GM23338 (cell line): ENCODE results near the gene SNRNP27. TPM values are rescaled to one million over a fixed set of nuclear protein-coding genes. Genes with fewer than 3 reads are reported as not detected.
A peak's percentile ranks its signal among the peaks of the same experiment; 100 is the strongest.

ENCODE experiments used
- ATAC-seq: fragments of 200-7000 bp; cut with Tn5 transposase; 3 replicates; pipeline ENCODE4 v1.9.1; 2020
- DNase-seq: peaks from one replicate; pipeline ENCODE4 v3.0.0-alpha.2; 2015; ENCODE audit warnings: low spot score
- H2AFZ ChIP-seq: fragments of 200-600 bp; sonication (generic); 2 replicates; pipeline ENCODE4 v1.8.0; 2016; ENCODE audit warnings: antibody characterized with exemption, mild to moderate bottlenecking, moderate library complexity
- H3F3A ChIP-seq: fragments of 200-600 bp; sonication (generic); replicated peaks from 2 replicates; pipeline ENCODE4 v1.8.0; 2017; ENCODE audit warnings: antibody characterized with exemption, mixed run types, low read depth
- H3K27ac ChIP-seq: fragments of 200-600 bp; sonication (generic); 2 replicates; pipeline ENCODE4 v1.6.1; 2016; ENCODE audit warnings: low read depth
- H3K27me3 ChIP-seq: fragments of 200-600 bp; sonication (generic); 2 replicates; pipeline ENCODE4 v1.8.0; 2016; ENCODE audit warnings: mild to moderate bottlenecking, mixed run types, moderate library complexity; ENCODE audit not compliant: insufficient read depth
- H3K36me3 ChIP-seq: fragments of 200-600 bp; sonication (generic); 2 replicates; pipeline ENCODE4 v1.8.0; 2016; ENCODE audit warnings: mild to moderate bottlenecking; ENCODE audit not compliant: insufficient read depth
- H3K4me1 ChIP-seq: fragments of 200-600 bp; sonication (generic); 2 replicates; pipeline ENCODE4 v1.8.0; 2016; ENCODE audit warnings: mild to moderate bottlenecking, moderate library complexity; ENCODE audit not compliant: insufficient read depth
- H3K4me2 ChIP-seq: fragments of 200-600 bp; sonication (generic); 2 replicates; pipeline ENCODE4 v1.7.1; 2017; ENCODE audit warnings: mixed run types
- H3K4me3 ChIP-seq: fragments of 200-600 bp; sonication (generic); 2 replicates; pipeline ENCODE4 v1.6.1; 2016; ENCODE audit warnings: mixed run types
- H3K79me2 ChIP-seq: fragments of 200-600 bp; sonication (generic); replicated peaks from 2 replicates; pipeline ENCODE4 v1.8.0; 2017; ENCODE audit warnings: mild to moderate bottlenecking; ENCODE audit not compliant: insufficient read depth
- H3K9me2 ChIP-seq: fragments of 200-600 bp; sonication (generic); 2 replicates; pipeline ENCODE4 v1.8.0; 2017; ENCODE audit not compliant: insufficient read depth
- H4K20me1 ChIP-seq: fragments of 200-600 bp; sonication (generic); replicated peaks from 2 replicates; pipeline ENCODE4 v1.8.0; 2017; ENCODE audit warnings: mild to moderate bottlenecking; ENCODE audit not compliant: insufficient read depth
- H3K27ac Mint-ChIP-seq: 2 replicates; pipeline ENCODE4 v1.8.0; 2020; ENCODE audit warnings: inconsistent platforms, mild to moderate bottlenecking, moderate library complexity, mixed read lengths
- H3K27me3 Mint-ChIP-seq: 3 replicates; pipeline ENCODE4 v1.8.0; 2022; ENCODE audit warnings: low read depth, mild to moderate bottlenecking, moderate library complexity, mixed read lengths, inconsistent platforms; ENCODE audit not compliant: insufficient read depth, poor library complexity
- H3K36me3 Mint-ChIP-seq: 3 replicates; pipeline ENCODE4 v1.8.0; 2021; ENCODE audit warnings: low read depth, mild to moderate bottlenecking, inconsistent platforms, moderate library complexity, mixed read lengths
- H3K4me1 Mint-ChIP-seq: 3 replicates; pipeline ENCODE4 v1.8.0; 2020; ENCODE audit warnings: mild to moderate bottlenecking, inconsistent platforms, mixed read lengths
- H3K4me3 Mint-ChIP-seq: 3 replicates; pipeline ENCODE4 v1.8.0; 2021; ENCODE audit warnings: moderate library complexity, mild to moderate bottlenecking, inconsistent platforms, mixed read lengths
- H3K9me3 Mint-ChIP-seq: 3 replicates; pipeline ENCODE4 v1.8.0; 2020; ENCODE audit warnings: moderate library complexity, mild to moderate bottlenecking, inconsistent platforms, mixed read lengths
- CREB1 ChIP-seq: fragments of 250-450 bp; sonication (Bioruptor Pico); IDR thresholded peaks from 2 replicates; pipeline ENCODE4 v1.5.0; 2020; ENCODE audit warnings: low read depth, mild to moderate bottlenecking, moderate library complexity
- EZH2 ChIP-seq: fragments of 200-600 bp; sonication (generic); IDR thresholded peaks from one replicate; pipeline ENCODE4 v1.8.0; 2017; ENCODE audit warnings: antibody characterized with exemption, mild to moderate bottlenecking, low read depth; ENCODE audit not compliant: unreplicated experiment
- EZH2phosphoT487 ChIP-seq: fragments of 200-600 bp; sonication (generic); IDR thresholded peaks from one replicate; pipeline ENCODE4 v1.8.1; 2018; ENCODE audit warnings: antibody characterized with exemption; ENCODE audit not compliant: unreplicated experiment
- JUNB ChIP-seq: IDR thresholded peaks from one replicate; pipeline ENCODE4 v1.6.1; 2016; ENCODE audit warnings: antibody characterized with exemption; ENCODE audit not compliant: unreplicated experiment
- NANOG ChIP-seq: IDR thresholded peaks from 2 replicates; pipeline ENCODE4 v1.6.1; 2016; ENCODE audit warnings: antibody characterized with exemption, borderline replicate concordance
- POLR2AphosphoS5 ChIP-seq: IDR thresholded peaks from 2 replicates; pipeline ENCODE4 v1.6.1; 2016; ENCODE audit warnings: antibody characterized with exemption, low read depth
- STAT1 ChIP-seq: IDR thresholded peaks from one replicate; pipeline ENCODE4 v1.6.1; 2016; ENCODE audit warnings: antibody characterized with exemption; ENCODE audit not compliant: unreplicated experiment
- ZNF114 ChIP-seq: fragments of 250-450 bp; sonication (Bioruptor Pico); IDR thresholded peaks from 2 replicates; pipeline ENCODE4 v1.5.0; 2020; ENCODE audit warnings: mild to moderate bottlenecking, moderate library complexity
- ZNF331 ChIP-seq: fragments of 250-450 bp; sonication (Bioruptor Pico); IDR thresholded peaks from 2 replicates; pipeline ENCODE4 v1.5.0; 2020; ENCODE audit warnings: low read depth, mild to moderate bottlenecking, moderate library complexity
- polyA plus RNA-seq: library from polyadenylated mRNA; unstranded; fragments of >200 nt; fragmentation: Nextera tagmentation; extraction: Ambion mirVana; gene quantifications from 2 replicates; pipeline ENCODE4 v1.2.1, GENCODE V29; 2016
- total RNA-seq: library from RNA; depleted of rRNA; stranded (reverse); fragments of >200 nt; shearing (Covaris generic); gene quantifications from 2 replicates; pipeline ENCODE4 v1.2.3, GENCODE V29; 2014
- TF ChIP-seq, protein P1 (sequence below), 2 experiments: fragments of 200-600 bp in 1 of 2; sonication (generic) in 1 of 2; conservative IDR thresholded peaks; 2 replicates each; pipeline versions ENCODE4 v1.5.1 to v1.6.1; 2016 to 2017; ENCODE audit warnings: antibody characterized with exemption in 2 of 2, low read depth in 2 of 2, mild to moderate bottlenecking in 2 of 2, moderate library complexity in 1 of 2
- TF ChIP-seq, protein P2 (sequence below): IDR thresholded peaks from 2 replicates; pipeline ENCODE4 v1.6.1; 2016; ENCODE audit warnings: antibody characterized with exemption
- TF ChIP-seq, protein P3 (sequence below): IDR thresholded peaks from one replicate; pipeline ENCODE4 v1.6.1; 2018; ENCODE audit warnings: antibody characterized with exemption; ENCODE audit not compliant: unreplicated experiment

Gene SNRNP27
- total and polyA plus RNA-seq, 2 experiments from 2014 or later: 54.3 to 133 TPM

GRCh38 chr2:69844560-69844959, 49.2 kb upstream of the SNRNP27 start (continued):
- TF ChIP-seq, protein P1, sequence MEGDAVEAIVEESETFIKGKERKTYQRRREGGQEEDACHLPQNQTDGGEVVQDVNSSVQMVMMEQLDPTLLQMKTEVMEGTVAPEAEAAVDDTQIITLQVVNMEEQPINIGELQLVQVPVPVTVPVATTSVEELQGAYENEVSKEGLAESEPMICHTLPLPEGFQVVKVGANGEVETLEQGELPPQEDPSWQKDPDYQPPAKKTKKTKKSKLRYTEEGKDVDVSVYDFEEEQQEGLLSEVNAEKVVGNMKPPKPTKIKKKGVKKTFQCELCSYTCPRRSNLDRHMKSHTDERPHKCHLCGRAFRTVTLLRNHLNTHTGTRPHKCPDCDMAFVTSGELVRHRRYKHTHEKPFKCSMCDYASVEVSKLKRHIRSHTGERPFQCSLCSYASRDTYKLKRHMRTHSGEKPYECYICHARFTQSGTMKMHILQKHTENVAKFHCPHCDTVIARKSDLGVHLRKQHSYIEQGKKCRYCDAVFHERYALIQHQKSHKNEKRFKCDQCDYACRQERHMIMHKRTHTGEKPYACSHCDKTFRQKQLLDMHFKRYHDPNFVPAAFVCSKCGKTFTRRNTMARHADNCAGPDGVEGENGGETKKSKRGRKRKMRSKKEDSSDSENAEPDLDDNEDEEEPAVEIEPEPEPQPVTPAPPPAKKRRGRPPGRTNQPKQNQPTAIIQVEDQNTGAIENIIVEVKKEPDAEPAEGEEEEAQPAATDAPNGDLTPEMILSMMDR (conservative IDR thresholded peaks at IDR 0.05; ENCODE audit: low read depth in 2 of 2): no peak
- TF ChIP-seq STAT1: no peak
- no peak for TF ChIP-seq POLR2AphosphoS5
- TF ChIP-seq ZNF331 (CRISPR knock-in tag): no peak
- no peak for TF ChIP-seq JUNB

- Histone ChIP-seq H2AFZ (no peak overlapping the region), H3K4me2 (no peak overlapping the region), H3K27me3 (no peaks in the 10 kb centered on the region), H3K79me2 (no peaks in the 10 kb centered on the region), H3K4me3 (no peak overlapping the region), H3K9me2 (no peaks in the 10 kb centered on the region), H3F3A (peaks cover under 1% of the 10 kb centered on the region; the same call in 1 of the 2 replicates), H3K27ac (0 out of 2 replicates have a peak overlapping the region, but pooled peaks have one; percentile 33), H4K20me1 (peaks cover 5% of the 10 kb centered on the region; the same call in 1 of the 2 replicates), H3K4me1 (no peaks in the 10 kb centered on the region), H3K36me3 (peaks cover 27% of the 10 kb centered on the region; the same call in 1 of the 2 replicates)
- Mint-ChIP-seq H3K27ac (no peak overlapping the region), H3K27me3 (peaks cover 2% of the 10 kb centered on the region), H3K4me1 (no peaks in the 10 kb centered on the region), H3K36me3 (peaks cover 41% of the 10 kb centered on the region), H3K9me3 (no peaks in the 10 kb centered on the region), H3K4me3 (no peak overlapping the region)
- no peak for DNase-seq
- ATAC-seq: no peak
- no peak for TF ChIP-seq NANOG
- TF ChIP-seq, protein P2, sequence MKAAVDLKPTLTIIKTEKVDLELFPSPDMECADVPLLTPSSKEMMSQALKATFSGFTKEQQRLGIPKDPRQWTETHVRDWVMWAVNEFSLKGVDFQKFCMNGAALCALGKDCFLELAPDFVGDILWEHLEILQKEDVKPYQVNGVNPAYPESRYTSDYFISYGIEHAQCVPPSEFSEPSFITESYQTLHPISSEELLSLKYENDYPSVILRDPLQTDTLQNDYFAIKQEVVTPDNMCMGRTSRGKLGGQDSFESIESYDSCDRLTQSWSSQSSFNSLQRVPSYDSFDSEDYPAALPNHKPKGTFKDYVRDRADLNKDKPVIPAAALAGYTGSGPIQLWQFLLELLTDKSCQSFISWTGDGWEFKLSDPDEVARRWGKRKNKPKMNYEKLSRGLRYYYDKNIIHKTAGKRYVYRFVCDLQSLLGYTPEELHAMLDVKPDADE: no peak
- TF ChIP-seq CREB1 (CRISPR knock-in tag): no peak
- TF ChIP-seq, protein P3, sequence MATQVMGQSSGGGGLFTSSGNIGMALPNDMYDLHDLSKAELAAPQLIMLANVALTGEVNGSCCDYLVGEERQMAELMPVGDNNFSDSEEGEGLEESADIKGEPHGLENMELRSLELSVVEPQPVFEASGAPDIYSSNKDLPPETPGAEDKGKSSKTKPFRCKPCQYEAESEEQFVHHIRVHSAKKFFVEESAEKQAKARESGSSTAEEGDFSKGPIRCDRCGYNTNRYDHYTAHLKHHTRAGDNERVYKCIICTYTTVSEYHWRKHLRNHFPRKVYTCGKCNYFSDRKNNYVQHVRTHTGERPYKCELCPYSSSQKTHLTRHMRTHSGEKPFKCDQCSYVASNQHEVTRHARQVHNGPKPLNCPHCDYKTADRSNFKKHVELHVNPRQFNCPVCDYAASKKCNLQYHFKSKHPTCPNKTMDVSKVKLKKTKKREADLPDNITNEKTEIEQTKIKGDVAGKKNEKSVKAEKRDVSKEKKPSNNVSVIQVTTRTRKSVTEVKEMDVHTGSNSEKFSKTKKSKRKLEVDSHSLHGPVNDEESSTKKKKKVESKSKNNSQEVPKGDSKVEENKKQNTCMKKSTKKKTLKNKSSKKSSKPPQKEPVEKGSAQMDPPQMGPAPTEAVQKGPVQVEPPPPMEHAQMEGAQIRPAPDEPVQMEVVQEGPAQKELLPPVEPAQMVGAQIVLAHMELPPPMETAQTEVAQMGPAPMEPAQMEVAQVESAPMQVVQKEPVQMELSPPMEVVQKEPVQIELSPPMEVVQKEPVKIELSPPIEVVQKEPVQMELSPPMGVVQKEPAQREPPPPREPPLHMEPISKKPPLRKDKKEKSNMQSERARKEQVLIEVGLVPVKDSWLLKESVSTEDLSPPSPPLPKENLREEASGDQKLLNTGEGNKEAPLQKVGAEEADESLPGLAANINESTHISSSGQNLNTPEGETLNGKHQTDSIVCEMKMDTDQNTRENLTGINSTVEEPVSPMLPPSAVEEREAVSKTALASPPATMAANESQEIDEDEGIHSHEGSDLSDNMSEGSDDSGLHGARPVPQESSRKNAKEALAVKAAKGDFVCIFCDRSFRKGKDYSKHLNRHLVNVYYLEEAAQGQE: no peak
- no peak for TF ChIP-seq POLR2AphosphoS5
- TF ChIP-seq JUNB: no peak
- no peak for TF ChIP-seq EZH2phosphoT487
- no peak for TF ChIP-seq EZH2
- TF ChIP-seq ZNF114 (CRISPR knock-in tag): no peak
- TF ChIP-seq ZNF331 (CRISPR knock-in tag): no peak
- TF ChIP-seq, protein P1 (conservative IDR thresholded peaks at IDR 0.05; ENCODE audit: low read depth in 2 of 2): no peak
- no peak for TF ChIP-seq STAT1
Measured at GRCh38 chr2:69846182-69847067, 47.3 kb upstream of the SNRNP27 start.
